Esophagus (tissue), 2 donors: ENCODE data around the gene RASGEF1C. TPM values are rescaled to one million over a fixed set of nuclear protein-coding genes. Genes with fewer than 3 reads are reported as not detected.
"Not testable (repeated sequence)": the region's sequence is repeated elsewhere in the genome, so short reads cannot be mapped to it uniquely, and the experiment has no call there.

Experiments
- H3K27ac ChIP-seq, 2 donors: one replicate each; pipeline ENCODE4 v1.5.1; 2013; ENCODE audit warnings: low read depth in 2 of 2, mild to moderate bottlenecking in 2 of 2, inconsistent platforms in 1 of 2, low read length in 1 of 2, moderate library complexity in 1 of 2
- H3K27me3 ChIP-seq, 2 donors: one replicate each; pipeline ENCODE4 v1.6.1; 2013; ENCODE audit warnings: low read length in 2 of 2, control low read depth in 1 of 2, mild to moderate bottlenecking in 1 of 2; ENCODE audit not compliant: insufficient read depth in 2 of 2, control insufficient read depth in 1 of 2
- H3K36me3 ChIP-seq, 2 donors: one replicate each; pipeline ENCODE4 v1.6.1; 2013; ENCODE audit warnings: low read length in 1 of 2; ENCODE audit not compliant: control insufficient read depth in 2 of 2, insufficient read depth in 2 of 2
- H3K4me1 ChIP-seq, 2 donors: one replicate each; pipeline ENCODE4 v1.6.1; 2013; ENCODE audit warnings: low read length in 1 of 2; ENCODE audit not compliant: control insufficient read depth in 2 of 2, insufficient read depth in 2 of 2
- H3K4me3 ChIP-seq, 2 donors: one replicate each; pipeline ENCODE4 v1.5.1; 2013; ENCODE audit warnings: low read length in 2 of 2, mild to moderate bottlenecking in 2 of 2, low read depth in 1 of 2, moderate library complexity in 1 of 2
- H3K9me3 ChIP-seq, 2 donors: one replicate each; pipeline ENCODE4 v1.6.1; 2013; ENCODE audit warnings: mild to moderate bottlenecking in 2 of 2, low read depth in 1 of 2, low read length in 1 of 2, moderate library complexity in 1 of 2; ENCODE audit not compliant: control insufficient read depth in 2 of 2, insufficient read depth in 1 of 2
- WGBS, 2 donors: extraction: QIAGEN DNeasy Blood & Tissue Kit; methylation state at CpG; one replicate each; pipeline ENCODE4 v1.1.7; 2013; 5-methylcytosine and 5-hydroxymethylcytosine counted together
- polyA plus RNA-seq, 2 donors: library from polyadenylated mRNA; stranded (reverse); fragments of 200-250 nt; gene quantifications; one replicate each; pipeline ENCODE4 v1.2.3, GENCODE V29; 2013
- donor health status: healthy with polysubstance abuse.
- donor health status: Bipolar disorder and iron deficiency.

The RASGEF1C gene
- polyA plus RNA-seq, 2 donors = 0.04 to 0.13 TPM

GRCh38 chr5:180090098-180090768, 118.8 kb downstream of the RASGEF1C start:
- Histone ChIP-seq H3K9me3 (no peaks in the 10 kb centered on the region), H3K36me3 (no peaks in the 10 kb centered on the region), H3K4me1 (peaks cover 0 to 2% of the 10 kb centered on the region in 2 donors), H3K4me3 (peak overlapping the region; percentile 22 to 45), H3K27me3 (no peaks in the 10 kb centered on the region), H3K27ac (peak overlapping the region in 1 of 2 donors; percentile 48)
- WGBS, 2 donors = 3 to 4% methylated on average over 41 to 58 of the region's 58 CpGs

- not testable (repeated sequence) for H3K27ac ChIP-seq, H3K36me3 ChIP-seq, H3K9me3 ChIP-seq, H3K4me3 ChIP-seq, H3K27me3 ChIP-seq, H3K4me1 ChIP-seq
- WGBS, 2 donors = 80 to 82% methylated on average over 18 of the region's 18 CpGs
Observed at GRCh38 chr5:180089628-180090027, 119.4 kb downstream of the RASGEF1C start.

GRCh38 chr5:180088561-180088960, 120.5 kb downstream of the RASGEF1C start:
- H3K4me1 ChIP-seq = peaks cover 0 to 2% of the 10 kb centered on the region in 2 donors
- no peaks in the 10 kb centered on the region for H3K27me3 ChIP-seq
- no peaks in the 10 kb centered on the region for H3K36me3 ChIP-seq
- H3K9me3 ChIP-seq = no peaks in the 10 kb centered on the region
- no peak overlapping the region for H3K4me3 ChIP-seq
- no peak overlapping the region for H3K27ac ChIP-seq
- 96% methylated on average over 8 of the region's 8 CpGs for WGBS, 2 donors

- Histone ChIP-seq H3K27me3 (no peaks in the 10 kb centered on the region), H3K27ac (no peak overlapping the region), H3K9me3 (no peaks in the 10 kb centered on the region), H3K4me1 (peaks cover 0 to 2% of the 10 kb centered on the region in 2 donors), H3K36me3 (no peaks in the 10 kb centered on the region), H3K4me3 (no peak overlapping the region)
- 81 to 82% methylated on average over 11 of the region's 11 CpGs for WGBS, 2 donors
Observed at GRCh38 chr5:180086816-180087399, 122.1 kb downstream of the RASGEF1C start.

- no peaks in the 10 kb centered on the region for H3K9me3 ChIP-seq
- no peaks in the 10 kb centered on the region for H3K4me1 ChIP-seq
- H3K27me3 ChIP-seq = no peaks in the 10 kb centered on the region
- H3K4me3 ChIP-seq = no peak overlapping the region
- no peaks in the 10 kb centered on the region for H3K36me3 ChIP-seq
- no peak overlapping the region for H3K27ac ChIP-seq
- 51 to 58% methylated on average over 7 of the region's 7 CpGs for WGBS, 2 donors
Observed at GRCh38 chr5:180085837-180086236, 123.2 kb downstream of the RASGEF1C start.

- Histone ChIP-seq H3K27me3 (no peaks in the 10 kb centered on the region), H3K4me1 (no peaks in the 10 kb centered on the region), H3K4me3 (no peak overlapping the region), H3K36me3 (no peaks in the 10 kb centered on the region), H3K27ac (no peak overlapping the region), H3K9me3 (no peaks in the 10 kb centered on the region)
- 42 to 57% methylated on average over 13 of the region's 13 CpGs for WGBS, 2 donors
Observed at GRCh38 chr5:180084638-180085561, 124.1 kb downstream of the RASGEF1C start.

GRCh38 chr5:180083529-180084060, 125.4 kb downstream of the RASGEF1C start:
- H3K27ac ChIP-seq = no peak overlapping the region
- no peaks in the 10 kb centered on the region for H3K9me3 ChIP-seq
- H3K36me3 ChIP-seq = no peaks in the 10 kb centered on the region
- no peaks in the 10 kb centered on the region for H3K4me1 ChIP-seq
- H3K27me3 ChIP-seq = no peaks in the 10 kb centered on the region
- 91 to 93% methylated on average over 10 of the region's 10 CpGs for WGBS, 2 donors
- no peak overlapping the region for H3K4me3 ChIP-seq

- H3K27ac ChIP-seq = no peak overlapping the region
- no peaks in the 10 kb centered on the region for H3K27me3 ChIP-seq
- no peaks in the 10 kb centered on the region for H3K36me3 ChIP-seq
- H3K4me3 ChIP-seq = no peak overlapping the region
- no peaks in the 10 kb centered on the region for H3K9me3 ChIP-seq
- no peaks in the 10 kb centered on the region for H3K4me1 ChIP-seq
- WGBS, 2 donors = 60 to 69% methylated on average over 17 of the region's 17 CpGs
Observed at GRCh38 chr5:180082633-180083420, 126.2 kb downstream of the RASGEF1C start.

- H3K27me3 ChIP-seq = no peaks in the 10 kb centered on the region
- no peaks in the 10 kb centered on the region for H3K9me3 ChIP-seq
- H3K27ac ChIP-seq = no peak overlapping the region
- 89 to 90% methylated on average over 5 of the region's 5 CpGs for whole genome bisulfite sequencing, 2 donors
- no peaks in the 10 kb centered on the region for H3K36me3 ChIP-seq
- H3K4me1 ChIP-seq = no peaks in the 10 kb centered on the region
- no peak overlapping the region for H3K4me3 ChIP-seq
Observed at GRCh38 chr5:180081481-180081880, 127.5 kb downstream of the RASGEF1C start.
